GM12878 (cell line): ENCODE data around the gene GSPT1. TPM values are rescaled to one million over a fixed set of nuclear protein-coding genes. Genes with fewer than 3 reads are reported as not detected.
"Not testable (repeated sequence)": the region's sequence is repeated elsewhere in the genome, so short reads cannot be mapped to it uniquely, and the experiment has no call there.

Experiments
- ATAC-seq: fragments of 200-7000 bp; cut with Tn5 transposase; 3 replicates; pipeline ENCODE4 v1.9.1; 2020; ENCODE audit warnings: mild to moderate bottlenecking, moderate library complexity
- BruUV-seq: library from RNA; stranded (reverse); fragments of 400-500 nt; replicated peaks from 2 replicates; lab custom pipeline; 2021; lab: Mats Ljungman, UMichigan
- CTCF ChIA-PET: fragments of 300-600 bp; sonication (Branson Sonifier 250); formaldehyde crosslinking; extraction: SDS; loops from one replicate; lab custom pipeline; 2021; ENCODE audit warnings: inconsistent platforms; lab: Yijun Ruan, JAX
- POLR2A ChIA-PET: fragments of 350-600 bp; formaldehyde crosslinking; extraction: SDS; loops from one replicate; lab custom pipeline; 2021; ENCODE audit warnings: inconsistent platforms; lab: Charles Lee
- RAD21 ChIA-PET: fragments of 300-600 bp; sonication (Branson Sonifier 250); formaldehyde crosslinking; loops from one replicate; lab custom pipeline; 2023; ENCODE audit warnings: antibody characterized with exemption; ENCODE audit not compliant: unreplicated experiment; lab: Charles Lee
- SMC1A ChIA-PET: fragments of 300-600 bp; sonication (Branson Sonifier 250); formaldehyde crosslinking; loops from one replicate; lab custom pipeline; 2023; ENCODE audit not compliant: unreplicated experiment, uncharacterized antibody; lab: Charles Lee
- DNase-seq: peaks from one replicate; pipeline ENCODE4 v3.0.0-alpha.2; 2011; ENCODE audit warnings: low read depth, low spot score
- FAIRE-seq: peaks from 3 replicates; lab custom pipeline; 2011; peaks lifted over from hg19 to GRCh38; lab: Jason Lieb, UNC
- H2AFZ ChIP-seq: 2 replicates; pipeline ENCODE4 v1.6.0; 2011; ENCODE audit warnings: low read depth, low read length, control low read depth; ENCODE audit not compliant: control insufficient read depth
- H3K27ac ChIP-seq: 2 replicates; pipeline ENCODE4 v1.5.1; 2011; ENCODE audit warnings: control low read depth; ENCODE audit not compliant: control insufficient read depth, insufficient read depth
- H3K27me3 ChIP-seq, 2 experiments: replicated peaks in 1 of 2; 2 replicates each; pipeline versions ENCODE4 v1.6.0 to v1.6.1; 2011; ENCODE audit warnings: low read length in 1 of 2; ENCODE audit not compliant: control insufficient read depth in 2 of 2, insufficient read depth in 2 of 2
- H3K36me3 ChIP-seq, 2 experiments: 2 replicates each; pipeline ENCODE4 v1.5.1; 2011; ENCODE audit warnings: low read length in 1 of 2; ENCODE audit not compliant: control insufficient read depth in 2 of 2, insufficient read depth in 2 of 2
- H3K4me1 ChIP-seq: 2 replicates; pipeline ENCODE4 v1.6.1; 2011; ENCODE audit warnings: mild to moderate bottlenecking, low read length, moderate library complexity, mixed read lengths; ENCODE audit not compliant: control insufficient read depth, insufficient read depth
- H3K4me2 ChIP-seq: 2 replicates; pipeline ENCODE4 v1.6.0; 2011; ENCODE audit warnings: control low read depth; ENCODE audit not compliant: control insufficient read depth, insufficient read depth
- H3K4me3 ChIP-seq: fragments of 200-600 bp; sonication (generic); 2 replicates; pipeline ENCODE4 v1.5.1; 2016
- H3K79me2 ChIP-seq: 2 replicates; pipeline ENCODE4 v1.6.0; 2011; ENCODE audit warnings: low read length; ENCODE audit not compliant: control insufficient read depth, insufficient read depth
- H3K9ac ChIP-seq: 2 replicates; pipeline ENCODE4 v1.8.0; 2011; ENCODE audit warnings: low read length, control low read depth, mixed read lengths; ENCODE audit not compliant: control insufficient read depth, insufficient read depth
- H3K9me3 ChIP-seq: replicated peaks from 3 replicates; pipeline ENCODE4 v1.5.1; 2011; ENCODE audit warnings: mild to moderate bottlenecking, low read length; ENCODE audit not compliant: control insufficient read depth, insufficient read depth
- H4K20me1 ChIP-seq: 2 replicates; pipeline ENCODE4 v1.6.0; 2011; ENCODE audit not compliant: control insufficient read depth, insufficient read depth
- BHLHE40 ChIP-seq, 2 experiments: fragments of 450-650 bp in 1 of 2; IDR thresholded peaks; 2 replicates each; pipeline ENCODE4 v1.6.1; 2011 to 2017; ENCODE audit warnings: low read depth in 2 of 2, borderline replicate concordance in 1 of 2, improper control_type of control experiment in 1 of 2, low read length in 1 of 2, mild to moderate bottlenecking in 1 of 2
- CREM ChIP-seq: IDR thresholded peaks from 2 replicates; pipeline ENCODE4 v1.6.1; 2014; ENCODE audit warnings: antibody characterized with exemption, low read depth
- DPF2 ChIP-seq: fragments of 450-650 bp; IDR thresholded peaks from 2 replicates; pipeline ENCODE4 v1.6.1; 2017; ENCODE audit warnings: mild to moderate bottlenecking
- EED ChIP-seq: sonication (generic); IDR thresholded peaks from 2 replicates; pipeline ENCODE4 v1.6.1; 2016; ENCODE audit warnings: antibody characterized with exemption, low read depth
- FOXM1 ChIP-seq: IDR thresholded peaks from 2 replicates; pipeline ENCODE4 v1.6.1; 2012; ENCODE audit warnings: low read depth, mild to moderate bottlenecking, inconsistent platforms, low read length, moderate library complexity
- HDGF ChIP-seq: fragments of 450-650 bp; IDR thresholded peaks from 2 replicates; pipeline ENCODE4 v1.6.1; 2016; ENCODE audit warnings: antibody characterized with exemption
- IKZF1 ChIP-seq: fragments of 450-650 bp; conservative IDR thresholded peaks from 2 replicates; pipeline ENCODE4 v1.6.1; 2017; ENCODE audit warnings: antibody characterized with exemption, mild to moderate bottlenecking
- IKZF2 ChIP-seq, 2 experiments: fragments of 450-650 bp; IDR thresholded peaks; 2 replicates each; pipeline ENCODE4 v1.6.1; 2017; ENCODE audit warnings: mild to moderate bottlenecking in 2 of 2, moderate library complexity in 2 of 2
- MEF2B ChIP-seq: fragments of 450-650 bp; IDR thresholded peaks from 2 replicates; pipeline ENCODE4 v1.6.1; 2018; ENCODE audit warnings: mild to moderate bottlenecking, moderate library complexity; ENCODE audit not compliant: partially characterized antibody, poor library complexity, severe bottlenecking
- MTA2 ChIP-seq: fragments of 450-650 bp; IDR thresholded peaks from 2 replicates; pipeline ENCODE4 v1.6.1; 2016; ENCODE audit warnings: low read depth, mild to moderate bottlenecking, moderate library complexity
- NBN ChIP-seq: fragments of 450-650 bp; IDR thresholded peaks from 2 replicates; pipeline ENCODE4 v1.6.1; 2016
- NFIC ChIP-seq: IDR thresholded peaks from 2 replicates; pipeline ENCODE4 v1.6.1; 2012; ENCODE audit warnings: low read depth, mild to moderate bottlenecking, inconsistent platforms, low read length, moderate library complexity
- NR2F1 ChIP-seq: fragments of 450-650 bp; conservative IDR thresholded peaks from 2 replicates; pipeline ENCODE4 v1.6.1; 2017; ENCODE audit warnings: mild to moderate bottlenecking
- TCF12 ChIP-seq: IDR thresholded peaks from 2 replicates; pipeline ENCODE4 v1.6.1; 2011; ENCODE audit warnings: low read depth, mild to moderate bottlenecking, low read length
- ZBED1 ChIP-seq: IDR thresholded peaks from 2 replicates; pipeline ENCODE4 v1.6.1; 2016; ENCODE audit warnings: borderline replicate concordance
- WGBS: methylation state at CpG from one replicate; pipeline ENCODE4 v1.1.6; 2016; ENCODE audit warnings: low lambda C conversion rate; ENCODE audit not compliant: insufficient replicate concordance, insufficient coverage; ENCODE audit errors: missing lambda C conversion rate; 5-methylcytosine and 5-hydroxymethylcytosine counted together
- in situ Hi-C: fragments of 300-500 bp; cut with MboI; formaldehyde crosslinking; loops from 9 replicates; pipeline ENCODE4 v1.14.3; 2018; ENCODE audit warnings: mixed read lengths
- intact Hi-C: fragments of 100-400 bp; cut with micrococcal nuclease; formaldehyde crosslinking; loops from one replicate; pipeline ENCODE4 v1.14.2; 2022; ENCODE audit not compliant: unreplicated experiment
- polyA plus RNA-seq, 11 experiments: library from polyadenylated mRNA; depleted of rRNA in 4 of 11; unstranded in 6 of 11; stranded (reverse) in 5 of 11; fragments of >200 nt; fragmentation: Nextera tagmentation in 4 of 11; fragmentation: Illumina TruSeq in 1 of 11; extraction: Ambion mirVana in 4 of 11; extraction: Trizol in 1 of 11; gene quantifications; 1 replicate in 1 of 11; 2 replicates in 10 of 11; pipeline versions ENCODE4 v1.2.1 to v1.2.3, GENCODE V29; 2011 to 2016; ENCODE audit warnings: inconsistent platforms in 2 of 11, missing spikeins in 2 of 11, low read depth in 1 of 11
- total RNA-seq, 4 experiments: library from RNA; depleted of rRNA in 3 of 4; stranded (reverse); fragments of >200 nt in 3 of 4; fragmentation: Illumina TruSeq in 1 of 4; extraction: Trizol in 1 of 4; gene quantifications; 2 replicates each; pipeline versions ENCODE4 v1.2.1 to v1.2.3, GENCODE V29; 2013 to 2021
- TF ChIP-seq, protein P1 (sequence below): fragments of 450-650 bp; IDR thresholded peaks from 2 replicates; pipeline ENCODE4 v1.6.1; 2016; ENCODE audit warnings: mild to moderate bottlenecking
- TF ChIP-seq, protein P2 (sequence below): fragments of 450-650 bp; IDR thresholded peaks from 2 replicates; pipeline ENCODE4 v1.6.1; 2016; ENCODE audit warnings: mild to moderate bottlenecking
- TF ChIP-seq, protein P3 (sequence below): fragments of 450-650 bp; IDR thresholded peaks from 2 replicates; pipeline ENCODE4 v1.6.1; 2014; ENCODE audit warnings: mild to moderate bottlenecking
- TF ChIP-seq, protein P4 (sequence below): fragments of 450-650 bp; IDR thresholded peaks from 2 replicates; pipeline ENCODE4 v1.6.1; 2017; ENCODE audit warnings: mild to moderate bottlenecking, low read depth, inconsistent platforms; ENCODE audit not compliant: poor library complexity, severe bottlenecking

The GSPT1 gene
- total and polyA plus RNA-seq, 10 of the 15 experiments (the other 5 are each of a cell fraction or from before 2014, with no cell fraction given): 46.7 to 181 (median 99.6) TPM

DNA sequence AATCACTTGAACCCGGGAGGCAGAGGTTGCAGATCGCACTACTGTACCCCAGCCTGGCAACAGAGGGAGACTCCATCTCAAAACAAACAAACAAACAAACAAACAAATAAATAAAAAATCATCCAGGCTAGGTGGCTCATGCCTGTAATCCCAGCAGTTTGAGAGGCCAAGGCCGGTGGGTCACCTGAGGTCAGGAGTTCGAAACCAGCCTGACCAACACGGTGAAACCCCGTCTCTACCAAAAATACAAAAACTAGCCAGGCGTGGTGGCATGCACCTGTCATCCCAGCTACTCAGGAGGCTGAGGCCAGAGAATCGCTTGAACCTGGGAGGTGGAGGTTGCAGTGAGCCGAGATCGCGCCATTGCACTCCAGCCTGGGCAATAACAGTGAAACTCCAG lies 47.2 kb upstream of the GSPT1 start:
- FAIRE-seq, in situ Hi-C loops, H3K36me3 ChIP-seq, H3K9ac ChIP-seq, DNase-seq, H2AFZ ChIP-seq, H3K27me3 ChIP-seq, H3K9me3 ChIP-seq, BruUV-seq, H3K27ac ChIP-seq, H4K20me1 ChIP-seq: not testable (repeated sequence)
- Histone ChIP-seq H3K4me2 (peak overlapping the region; percentile 88), H3K4me1 (peaks cover 34% of the 10 kb centered on the region), H3K79me2 (peaks cover 24% of the 10 kb centered on the region), H3K4me3 (peak overlapping the region; percentile 57; the same call in 1 of the 2 replicates)
- peak; percentile 5 for ATAC-seq
- POLR2A ChIA-PET: interaction anchor here (0.5 to 9.6 kb wide), 12 partner anchors 11 to 1188 kb away, joined by 3 to 171 read pairs (median 4); partner anchors contain the start of gene SNX29
- intact Hi-C loops: loop anchor here (10.0 kb wide), 1 partner anchor 62 kb away; no protein-coding TSS in a partner anchor
- CTCF ChIA-PET: interaction anchor here (0.6 to 8.5 kb wide), 5 partner anchors 16 to 1251 kb away, joined by 3 to 73 read pairs (median 4); partner anchors contain the start of gene SNX29
- SMC1A ChIA-PET: interaction anchor here (1.1 to 7.9 kb wide), 8 partner anchors 10 to 30 kb away, joined by 3 to 162 read pairs (median 12); partner anchors contain the start of gene SNX29
- RAD21 ChIA-PET: interaction anchor here (1.8 to 8.0 kb wide), 4 partner anchors 14 to 181 kb away, joined by 3 to 162 read pairs (median 16); partner anchors contain the start of gene SNX29
- 19% methylated on average over 11 of the region's 11 CpGs for WGBS
- TF ChIP-seq, protein P1, sequence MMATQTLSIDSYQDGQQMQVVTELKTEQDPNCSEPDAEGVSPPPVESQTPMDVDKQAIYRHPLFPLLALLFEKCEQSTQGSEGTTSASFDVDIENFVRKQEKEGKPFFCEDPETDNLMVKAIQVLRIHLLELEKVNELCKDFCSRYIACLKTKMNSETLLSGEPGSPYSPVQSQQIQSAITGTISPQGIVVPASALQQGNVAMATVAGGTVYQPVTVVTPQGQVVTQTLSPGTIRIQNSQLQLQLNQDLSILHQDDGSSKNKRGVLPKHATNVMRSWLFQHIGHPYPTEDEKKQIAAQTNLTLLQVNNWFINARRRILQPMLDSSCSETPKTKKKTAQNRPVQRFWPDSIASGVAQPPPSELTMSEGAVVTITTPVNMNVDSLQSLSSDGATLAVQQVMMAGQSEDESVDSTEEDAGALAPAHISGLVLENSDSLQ: peak; percentile 67
- TF ChIP-seq IKZF2 (IDR thresholded peaks at IDR 0.05) (peak; percentile 51 to 66; a peak in 3 of 4 replicates), NR2F1 (peak; percentile 93), TCF12 (0 out of 2 replicates have a peak, but pooled peaks have one; percentile 55), IKZF1 (peak; percentile 66), ZBED1 (peak; percentile 84; the same call in 1 of the 2 replicates), CREM (peak; percentile 74), EED (peak; percentile 59; the same call in 1 of the 2 replicates), NBN (peak; percentile 80; the same call in 1 of the 2 replicates), BHLHE40 (IDR thresholded peaks at IDR 0.05; ENCODE audit: borderline replicate concordance in 1 of 2, low read depth in 2 of 2, low read length in 1 of 2) (peak in 1 of 2 experiments; percentile 80; a peak in 2 of 4 replicates), FOXM1 (peak; percentile 40; the same call in 1 of the 2 replicates), NFIC (peak; percentile 41; the same call in 1 of the 2 replicates), MTA2 (peak; percentile 28; the same call in 1 of the 2 replicates), HDGF (peak; percentile 79), DPF2 (peak; percentile 35; the same call in 1 of the 2 replicates), MEF2B (peak; percentile 54)
- TF ChIP-seq, protein P2, sequence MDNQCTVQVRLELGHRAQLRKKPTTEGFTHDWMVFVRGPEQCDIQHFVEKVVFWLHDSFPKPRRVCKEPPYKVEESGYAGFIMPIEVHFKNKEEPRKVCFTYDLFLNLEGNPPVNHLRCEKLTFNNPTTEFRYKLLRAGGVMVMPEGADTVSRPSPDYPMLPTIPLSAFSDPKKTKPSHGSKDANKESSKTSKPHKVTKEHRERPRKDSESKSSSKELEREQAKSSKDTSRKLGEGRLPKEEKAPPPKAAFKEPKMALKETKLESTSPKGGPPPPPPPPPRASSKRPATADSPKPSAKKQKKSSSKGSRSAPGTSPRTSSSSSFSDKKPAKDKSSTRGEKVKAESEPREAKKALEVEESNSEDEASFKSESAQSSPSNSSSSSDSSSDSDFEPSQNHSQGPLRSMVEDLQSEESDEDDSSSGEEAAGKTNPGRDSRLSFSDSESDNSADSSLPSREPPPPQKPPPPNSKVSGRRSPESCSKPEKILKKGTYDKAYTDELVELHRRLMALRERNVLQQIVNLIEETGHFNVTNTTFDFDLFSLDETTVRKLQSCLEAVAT: peak; percentile 68; the same call in 1 of the 2 replicates
- TF ChIP-seq, protein P3, sequence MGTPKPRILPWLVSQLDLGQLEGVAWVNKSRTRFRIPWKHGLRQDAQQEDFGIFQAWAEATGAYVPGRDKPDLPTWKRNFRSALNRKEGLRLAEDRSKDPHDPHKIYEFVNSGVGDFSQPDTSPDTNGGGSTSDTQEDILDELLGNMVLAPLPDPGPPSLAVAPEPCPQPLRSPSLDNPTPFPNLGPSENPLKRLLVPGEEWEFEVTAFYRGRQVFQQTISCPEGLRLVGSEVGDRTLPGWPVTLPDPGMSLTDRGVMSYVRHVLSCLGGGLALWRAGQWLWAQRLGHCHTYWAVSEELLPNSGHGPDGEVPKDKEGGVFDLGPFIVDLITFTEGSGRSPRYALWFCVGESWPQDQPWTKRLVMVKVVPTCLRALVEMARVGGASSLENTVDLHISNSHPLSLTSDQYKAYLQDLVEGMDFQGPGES: 0 out of 2 replicates have a peak, but pooled peaks have one; percentile 25
- TF ChIP-seq, protein P4, sequence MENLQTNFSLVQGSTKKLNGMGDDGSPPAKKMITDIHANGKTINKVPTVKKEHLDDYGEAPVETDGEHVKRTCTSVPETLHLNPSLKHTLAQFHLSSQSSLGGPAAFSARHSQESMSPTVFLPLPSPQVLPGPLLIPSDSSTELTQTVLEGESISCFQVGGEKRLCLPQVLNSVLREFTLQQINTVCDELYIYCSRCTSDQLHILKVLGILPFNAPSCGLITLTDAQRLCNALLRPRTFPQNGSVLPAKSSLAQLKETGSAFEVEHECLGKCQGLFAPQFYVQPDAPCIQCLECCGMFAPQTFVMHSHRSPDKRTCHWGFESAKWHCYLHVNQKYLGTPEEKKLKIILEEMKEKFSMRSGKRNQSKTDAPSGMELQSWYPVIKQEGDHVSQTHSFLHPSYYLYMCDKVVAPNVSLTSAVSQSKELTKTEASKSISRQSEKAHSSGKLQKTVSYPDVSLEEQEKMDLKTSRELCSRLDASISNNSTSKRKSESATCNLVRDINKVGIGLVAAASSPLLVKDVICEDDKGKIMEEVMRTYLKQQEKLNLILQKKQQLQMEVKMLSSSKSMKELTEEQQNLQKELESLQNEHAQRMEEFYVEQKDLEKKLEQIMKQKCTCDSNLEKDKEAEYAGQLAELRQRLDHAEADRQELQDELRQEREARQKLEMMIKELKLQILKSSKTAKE: peak; percentile 78
